SK-N-SH (cell line): Measurements from ENCODE around the gene CTF1. TPM values are rescaled to one million over a fixed set of nuclear protein-coding genes. Genes with fewer than 3 reads are reported as not detected.

Experiments used
- CTCF ChIA-PET: fragments of 300-600, 350-600 bp; formaldehyde crosslinking; extraction: SDS; loops from one replicate; lab custom pipeline; 2021; lab: Yijun Ruan, JAX
- POLR2A ChIA-PET: fragments of 350-600 bp; sonication (Branson Sonifier 250); formaldehyde crosslinking; extraction: SDS; loops from one replicate; lab custom pipeline; 2020; ENCODE audit warnings: antibody characterized with exemption, inconsistent platforms; lab: Yijun Ruan, JAX
- DNase-seq: peaks from one replicate; pipeline ENCODE4 v3.0.0; 2012
- H2AFZ ChIP-seq: fragments of 200-600 bp; sonication (generic); 2 replicates; pipeline ENCODE4 v1.8.1; 2016; ENCODE audit warnings: antibody characterized with exemption, mild to moderate bottlenecking, low read depth
- H3F3A ChIP-seq: fragments of 200-600 bp; sonication (generic); replicated peaks from 2 replicates; pipeline ENCODE3; 2016; ENCODE audit warnings: antibody characterized with exemption, mild to moderate bottlenecking; ENCODE audit not compliant: insufficient read depth
- H3K27ac ChIP-seq, 2 experiments: fragments of 200-500 bp in 1 of 2; fragments of 200-600 bp in 1 of 2; sonication (Bioruptor generic) in 1 of 2; sonication (generic), shearing (Covaris generic) in 1 of 2; 2 replicates each; pipeline versions ENCODE4 v1.5.1 to v1.6.1; 2014 to 2016; ENCODE audit warnings: low read depth in 2 of 2, inconsistent platforms in 1 of 2, low read length in 1 of 2, mild to moderate bottlenecking in 1 of 2, mixed read lengths in 1 of 2
- H3K27me3 ChIP-seq: fragments of 200-600 bp; sonication (generic), shearing (Covaris generic); 2 replicates; pipeline ENCODE4 v1.6.1; 2016; ENCODE audit warnings: mixed run types; ENCODE audit not compliant: insufficient read depth
- H3K36me3 ChIP-seq, 2 experiments: fragments of 200-500 bp in 1 of 2; fragments of 200-600 bp in 1 of 2; sonication (Bioruptor generic) in 1 of 2; sonication (generic) in 1 of 2; replicated peaks in 1 of 2; 2 replicates each; pipeline versions ENCODE3 to v1.5.1; 2014 to 2016; ENCODE audit warnings: low read length in 1 of 2, mild to moderate bottlenecking in 1 of 2; ENCODE audit not compliant: insufficient read depth in 2 of 2, control insufficient read depth in 1 of 2
- H3K4me1 ChIP-seq, 2 experiments: fragments of 200-500 bp in 1 of 2; fragments of 200-600 bp in 1 of 2; sonication (Bioruptor generic) in 1 of 2; sonication (generic), shearing (Covaris generic) in 1 of 2; 2 replicates each; pipeline versions ENCODE4 v1.5.1 to v1.6.1; 2014 to 2016; ENCODE audit warnings: low read depth in 1 of 2, low read length in 1 of 2, mixed run types in 1 of 2; ENCODE audit not compliant: insufficient read depth in 2 of 2, control insufficient read depth in 1 of 2
- H3K4me2 ChIP-seq: fragments of 200-600 bp; sonication (generic), shearing (Covaris generic); 2 replicates; pipeline ENCODE4 v1.6.1; 2017; ENCODE audit warnings: mixed run types
- H3K4me3 ChIP-seq, 2 experiments: fragments of 200-500 bp in 1 of 2; fragments of 200-600 bp in 1 of 2; sonication (Bioruptor generic) in 1 of 2; sonication (generic), shearing (Covaris generic) in 1 of 2; 2 replicates each; pipeline versions ENCODE4 v1.5.1 to v1.8.1; 2014 to 2016; ENCODE audit warnings: low read depth in 2 of 2, inconsistent platforms in 1 of 2, low read length in 1 of 2, mild to moderate bottlenecking in 1 of 2, mixed read lengths in 1 of 2, moderate library complexity in 1 of 2
- H3K79me2 ChIP-seq: fragments of 200-600 bp; sonication (generic); 2 replicates; pipeline ENCODE4 v1.8.1; 2017; ENCODE audit warnings: mild to moderate bottlenecking; ENCODE audit not compliant: insufficient read depth
- H3K9ac ChIP-seq: fragments of 200-600 bp; sonication (generic); 2 replicates; pipeline ENCODE4 v1.6.1; 2017; ENCODE audit warnings: mixed run types
- H3K9me2 ChIP-seq: fragments of 200-600 bp; sonication (generic); 2 replicates; pipeline ENCODE4 v1.6.1; 2017; ENCODE audit warnings: mixed run types
- H3K9me3 ChIP-seq: fragments of 200-600 bp; sonication (generic); 2 replicates; pipeline ENCODE4 v1.6.1; 2017; ENCODE audit warnings: mixed run types, mild to moderate bottlenecking, moderate library complexity
- H4K20me1 ChIP-seq: fragments of 200-600 bp; sonication (generic); 2 replicates; pipeline ENCODE4 v1.6.1; 2017; ENCODE audit warnings: mild to moderate bottlenecking, mixed run types; ENCODE audit not compliant: insufficient read depth
- CHD2 ChIP-seq: fragments of 150-350 bp; IDR thresholded peaks from 2 replicates; pipeline ENCODE4 v1.6.1; 2018; ENCODE audit warnings: low read length; ENCODE audit not compliant: partially characterized antibody
- ELF1 ChIP-seq: IDR thresholded peaks from 2 replicates; pipeline ENCODE4 v1.4.0; 2012
- FOSL2 ChIP-seq: IDR thresholded peaks from 2 replicates; pipeline ENCODE4 v1.4.0; 2012; ENCODE audit warnings: low read depth, mild to moderate bottlenecking, moderate library complexity, borderline replicate concordance
- GABPA ChIP-seq: IDR thresholded peaks from 2 replicates; pipeline ENCODE4 v1.4.0; 2012; ENCODE audit warnings: low read depth, mild to moderate bottlenecking
- JUND ChIP-seq: IDR thresholded peaks from 2 replicates; pipeline ENCODE4 v1.4.0; 2012
- MXI1 ChIP-seq: IDR thresholded peaks from 2 replicates; pipeline ENCODE4 v1.6.1; 2012; ENCODE audit warnings: mild to moderate bottlenecking, low read depth, low read length, improper control_type of control experiment
- NFIC ChIP-seq: IDR thresholded peaks from 2 replicates; pipeline ENCODE4 v1.4.0; 2012; ENCODE audit warnings: borderline replicate concordance
- RAD21 ChIP-seq: IDR thresholded peaks from 2 replicates; pipeline ENCODE4 v1.6.1; 2012; ENCODE audit warnings: mild to moderate bottlenecking, low read length
- RCOR1 ChIP-seq: fragments of 150-350 bp; IDR thresholded peaks from 2 replicates; pipeline ENCODE4 v1.6.1; 2017; ENCODE audit warnings: antibody characterized with exemption, low read length
- RXRA ChIP-seq: IDR thresholded peaks from 2 replicates; pipeline ENCODE4 v1.4.0; 2012; ENCODE audit warnings: low read depth, mild to moderate bottlenecking, borderline replicate concordance
- SIN3A ChIP-seq: IDR thresholded peaks from 2 replicates; pipeline ENCODE4 v1.6.1; 2012; ENCODE audit warnings: low read depth, mild to moderate bottlenecking, low read length, moderate library complexity, borderline replicate concordance
- SMC3 ChIP-seq: IDR thresholded peaks from 2 replicates; pipeline ENCODE4 v1.6.1; 2012; ENCODE audit warnings: low read depth, low read length, improper control_type of control experiment
- TCF12 ChIP-seq: IDR thresholded peaks from 2 replicates; pipeline ENCODE4 v1.4.0; 2012
- YY1 ChIP-seq: IDR thresholded peaks from 2 replicates; pipeline ENCODE4 v1.4.0; 2012; ENCODE audit warnings: low read depth, mild to moderate bottlenecking
- WGBS: methylation state at CpG from one replicate; pipeline ENCODE4 v1.1.6; 2017; ENCODE audit warnings: low lambda C conversion rate; 5-methylcytosine and 5-hydroxymethylcytosine counted together
- polyA plus RNA-seq, 3 experiments: library from polyadenylated mRNA; depleted of rRNA; stranded (reverse); fragments of >200 nt; gene quantifications; 2 replicates each; pipeline ENCODE4 v1.2.3, GENCODE V29; 2012
- TF ChIP-seq, protein P1 (sequence below): IDR thresholded peaks from 2 replicates; pipeline ENCODE4; 2012
- TF ChIP-seq, protein P2 (sequence below): IDR thresholded peaks from 2 replicates; pipeline ENCODE4 v1.4.0; 2012; ENCODE audit warnings: low read depth
- TF ChIP-seq, protein P3 (sequence below): IDR thresholded peaks from 2 replicates; pipeline ENCODE4 v1.4.0; 2012; ENCODE audit warnings: low read depth, borderline replicate concordance
- TF ChIP-seq, protein P4 (sequence below): fragments of 150-350 bp; IDR thresholded peaks from 2 replicates; pipeline ENCODE4 v1.6.1; 2016; ENCODE audit warnings: mild to moderate bottlenecking, low read depth, low read length
- TF ChIP-seq, protein P5 (sequence below): fragments of 150-350 bp; IDR thresholded peaks from 2 replicates; pipeline ENCODE4 v1.6.1; 2017; ENCODE audit warnings: antibody characterized with exemption, low read length, low read depth, borderline replicate concordance

CTF1 gene
- polyA plus RNA-seq, 1 of the 3 experiments (the other 2 are of a cell fraction): 45.7 TPM

DNA sequence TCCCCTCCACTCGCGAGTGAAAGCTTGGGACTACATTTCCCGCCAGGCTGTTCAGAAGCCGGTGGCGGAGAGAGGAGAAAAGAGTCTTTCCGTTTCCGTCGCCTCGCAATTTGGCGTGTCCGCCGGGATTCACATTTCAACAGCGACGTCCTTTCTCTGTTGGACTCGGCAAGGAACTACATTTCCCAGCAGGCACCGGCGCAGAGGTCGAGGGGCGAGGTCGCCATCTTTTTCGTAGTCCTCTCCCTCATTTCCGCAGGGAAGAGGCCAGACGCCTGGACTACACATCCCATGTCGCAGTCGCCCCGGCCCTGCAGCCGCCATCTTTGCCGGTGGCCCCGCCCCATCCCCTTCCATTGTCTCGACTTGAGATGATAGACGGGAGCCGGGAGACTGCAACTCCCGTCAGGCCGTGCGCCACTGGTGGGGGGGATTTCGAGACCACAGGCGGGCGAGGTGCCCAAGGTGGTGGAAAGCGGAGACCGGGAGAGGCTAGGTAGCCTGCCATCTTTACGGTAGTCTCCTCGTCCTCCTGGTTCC lies 26.1 kb downstream of the CTF1 start:
- Histone ChIP-seq H3K9me2 (no peaks in the 10 kb centered on the region), H3K4me1 (peaks cover 0 to 21% of the 10 kb centered on the region in 2 experiments; a peak in 1 of 4 replicates), H3K4me2 (peak overlapping the region; percentile 88), H3K9ac (peak overlapping the region; percentile 91), H3K27ac (peak overlapping the region; percentile 90 to 97), H3K9me3 (no peaks in the 10 kb centered on the region), H3K36me3 (peaks cover 3 to 18% of the 10 kb centered on the region in 2 experiments), H2AFZ (peak overlapping the region; percentile 83; the same call in 1 of the 2 replicates), H4K20me1 (no peaks in the 10 kb centered on the region), H3K4me3 (peak overlapping the region; percentile 80 to 88), H3F3A (peaks cover 12% of the 10 kb centered on the region), H3K79me2 (peaks cover 14% of the 10 kb centered on the region), H3K27me3 (no peaks in the 10 kb centered on the region)
- POLR2A ChIA-PET: interaction anchor here (0.6 to 1.0 kb wide), 3 partner anchors 21 to 147 kb away, joined by 3 to 6 read pairs (median 4); no protein-coding TSS in a partner anchor
- TF ChIP-seq ELF1 (peak; percentile 86), GABPA (peak; percentile 95), TCF12 (peak; percentile 42; the same call in 1 of the 2 replicates), SMC3 (no peak), RCOR1 (0 out of 2 replicates have a peak, but pooled peaks have one; percentile 13), YY1 (peak; percentile 98), RAD21 (no peak), CHD2 (peak; percentile 98), SIN3A (peak; percentile 74; the same call in 1 of the 2 replicates), JUND (no peak)
- TF ChIP-seq, protein P1, sequence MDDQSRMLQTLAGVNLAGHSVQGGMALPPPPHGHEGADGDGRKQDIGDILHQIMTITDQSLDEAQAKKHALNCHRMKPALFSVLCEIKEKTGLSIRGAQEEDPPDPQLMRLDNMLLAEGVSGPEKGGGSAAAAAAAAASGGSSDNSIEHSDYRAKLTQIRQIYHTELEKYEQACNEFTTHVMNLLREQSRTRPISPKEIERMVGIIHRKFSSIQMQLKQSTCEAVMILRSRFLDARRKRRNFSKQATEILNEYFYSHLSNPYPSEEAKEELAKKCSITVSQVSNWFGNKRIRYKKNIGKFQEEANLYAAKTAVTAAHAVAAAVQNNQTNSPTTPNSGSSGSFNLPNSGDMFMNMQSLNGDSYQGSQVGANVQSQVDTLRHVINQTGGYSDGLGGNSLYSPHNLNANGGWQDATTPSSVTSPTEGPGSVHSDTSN: peak; percentile 75
- TF ChIP-seq, protein P2, sequence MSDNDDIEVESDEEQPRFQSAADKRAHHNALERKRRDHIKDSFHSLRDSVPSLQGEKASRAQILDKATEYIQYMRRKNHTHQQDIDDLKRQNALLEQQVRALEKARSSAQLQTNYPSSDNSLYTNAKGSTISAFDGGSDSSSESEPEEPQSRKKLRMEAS: peak; percentile 55; the same call in 1 of the 2 replicates
- TF ChIP-seq, protein P3, sequence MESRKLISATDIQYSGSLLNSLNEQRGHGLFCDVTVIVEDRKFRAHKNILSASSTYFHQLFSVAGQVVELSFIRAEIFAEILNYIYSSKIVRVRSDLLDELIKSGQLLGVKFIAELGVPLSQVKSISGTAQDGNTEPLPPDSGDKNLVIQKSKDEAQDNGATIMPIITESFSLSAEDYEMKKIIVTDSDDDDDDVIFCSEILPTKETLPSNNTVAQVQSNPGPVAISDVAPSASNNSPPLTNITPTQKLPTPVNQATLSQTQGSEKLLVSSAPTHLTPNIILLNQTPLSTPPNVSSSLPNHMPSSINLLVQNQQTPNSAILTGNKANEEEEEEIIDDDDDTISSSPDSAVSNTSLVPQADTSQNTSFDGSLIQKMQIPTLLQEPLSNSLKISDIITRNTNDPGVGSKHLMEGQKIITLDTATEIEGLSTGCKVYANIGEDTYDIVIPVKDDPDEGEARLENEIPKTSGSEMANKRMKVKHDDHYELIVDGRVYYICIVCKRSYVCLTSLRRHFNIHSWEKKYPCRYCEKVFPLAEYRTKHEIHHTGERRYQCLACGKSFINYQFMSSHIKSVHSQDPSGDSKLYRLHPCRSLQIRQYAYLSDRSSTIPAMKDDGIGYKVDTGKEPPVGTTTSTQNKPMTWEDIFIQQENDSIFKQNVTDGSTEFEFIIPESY: peak; percentile 93
- peak; percentile 84 for DNase-seq
- WGBS: under 1% methylated on average over 30 of the region's 42 CpGs
- CTCF ChIA-PET: interaction anchor here (0.7 to 7.4 kb wide), 5 partner anchors 20 to 109 kb away, joined by 4 to 48 read pairs (median 6); no protein-coding TSS in a partner anchor

DNA sequence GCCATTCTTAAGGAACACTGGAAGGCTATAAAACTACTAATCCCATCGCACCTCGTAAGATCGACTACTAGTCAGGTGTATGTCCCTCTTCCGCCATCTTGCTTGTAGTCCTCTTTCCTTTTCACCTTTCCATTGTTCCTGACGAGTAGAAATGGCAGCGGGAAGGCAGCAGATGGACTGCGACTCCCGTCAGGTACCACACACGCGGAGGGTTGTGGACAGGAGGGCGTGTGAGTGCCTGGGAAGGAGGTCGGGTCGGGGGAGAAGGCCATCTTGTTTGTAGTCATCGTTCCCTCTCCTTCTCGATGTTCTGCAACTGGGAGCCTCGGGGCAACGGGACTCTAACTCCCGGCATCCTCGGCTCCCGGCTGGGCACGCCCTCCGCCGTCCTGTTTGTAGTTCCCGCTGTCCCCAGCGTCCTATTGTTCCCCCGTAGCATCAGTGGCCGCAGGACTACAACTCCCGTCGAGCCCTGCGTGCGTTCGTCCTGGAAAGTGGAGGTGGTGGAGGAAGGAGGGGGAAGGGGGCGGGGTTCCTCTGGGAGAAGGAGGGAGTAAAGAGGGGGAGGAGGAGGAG lies 26.6 kb downstream of the CTF1 start:
- H3K4me1 ChIP-seq: peaks cover 0 to 23% of the 10 kb centered on the region in 2 experiments; a peak in 1 of 4 replicates
- peaks cover 14% of the 10 kb centered on the region for H3K79me2 ChIP-seq
- H3K9me3 ChIP-seq: no peaks in the 10 kb centered on the region
- peak overlapping the region; percentile 91 for H3K9ac ChIP-seq
- no peaks in the 10 kb centered on the region for H4K20me1 ChIP-seq
- peak overlapping the region; percentile 78; the same call in 1 of the 2 replicates for H2AFZ ChIP-seq
- peak; percentile 90 for DNase-seq
- peaks cover 12% of the 10 kb centered on the region for H3F3A ChIP-seq
- peaks cover 3 to 18% of the 10 kb centered on the region in 2 experiments for H3K36me3 ChIP-seq
- H3K9me2 ChIP-seq: no peaks in the 10 kb centered on the region
- under 1% methylated on average over 22 of the region's 33 CpGs for WGBS
- no peaks in the 10 kb centered on the region for H3K27me3 ChIP-seq
- peak overlapping the region; percentile 90 to 97 for H3K27ac ChIP-seq
- H3K4me2 ChIP-seq: peak overlapping the region; percentile 97
- peak overlapping the region; percentile 80 to 88 for H3K4me3 ChIP-seq
- POLR2A ChIA-PET: interaction anchor here (0.7 to 1.0 kb wide), 2 partner anchors 27 to 48 kb away, joined by 3 to 4 read pairs; no protein-coding TSS in a partner anchor
- CTCF ChIA-PET: interaction anchor here (1.1 to 1.2 kb wide), 2 partner anchors 12 to 19 kb away, joined by 3 to 5 read pairs; no protein-coding TSS in a partner anchor
- TF ChIP-seq RAD21 (no peak), ELF1 (peak; percentile 67), YY1 (peak; percentile 93), FOSL2 (no peak), NFIC (no peak), MXI1 (0 out of 2 replicates have a peak, but pooled peaks have one; percentile 50), SMC3 (no peak), RXRA (no peak)
- TF ChIP-seq, protein P1: no peak
- TF ChIP-seq, protein P4, sequence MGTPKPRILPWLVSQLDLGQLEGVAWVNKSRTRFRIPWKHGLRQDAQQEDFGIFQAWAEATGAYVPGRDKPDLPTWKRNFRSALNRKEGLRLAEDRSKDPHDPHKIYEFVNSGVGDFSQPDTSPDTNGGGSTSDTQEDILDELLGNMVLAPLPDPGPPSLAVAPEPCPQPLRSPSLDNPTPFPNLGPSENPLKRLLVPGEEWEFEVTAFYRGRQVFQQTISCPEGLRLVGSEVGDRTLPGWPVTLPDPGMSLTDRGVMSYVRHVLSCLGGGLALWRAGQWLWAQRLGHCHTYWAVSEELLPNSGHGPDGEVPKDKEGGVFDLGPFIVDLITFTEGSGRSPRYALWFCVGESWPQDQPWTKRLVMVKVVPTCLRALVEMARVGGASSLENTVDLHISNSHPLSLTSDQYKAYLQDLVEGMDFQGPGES: no peak
- TF ChIP-seq, protein P5, sequence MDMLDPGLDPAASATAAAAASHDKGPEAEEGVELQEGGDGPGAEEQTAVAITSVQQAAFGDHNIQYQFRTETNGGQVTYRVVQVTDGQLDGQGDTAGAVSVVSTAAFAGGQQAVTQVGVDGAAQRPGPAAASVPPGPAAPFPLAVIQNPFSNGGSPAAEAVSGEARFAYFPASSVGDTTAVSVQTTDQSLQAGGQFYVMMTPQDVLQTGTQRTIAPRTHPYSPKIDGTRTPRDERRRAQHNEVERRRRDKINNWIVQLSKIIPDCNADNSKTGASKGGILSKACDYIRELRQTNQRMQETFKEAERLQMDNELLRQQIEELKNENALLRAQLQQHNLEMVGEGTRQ: no peak
